Choroid plexus epithelial cell (primary cell): Measurements from ENCODE around the gene SNRPD2.

Source experiments
- DNase-seq: peaks from one replicate; pipeline ENCODE4 v3.0.0-alpha.2; 2010; ENCODE audit warnings: low read depth
- H3K4me3 ChIP-seq: 2 replicates; pipeline ENCODE4 v1.5.1; 2011; ENCODE audit warnings: low read depth, mild to moderate bottlenecking, control low read depth, low read length, moderate library complexity
- CTCF ChIP-seq: conservative IDR thresholded peaks from 2 replicates; pipeline ENCODE4 v1.5.1; 2011; ENCODE audit warnings: low read depth, mild to moderate bottlenecking, control low read depth, inconsistent platforms, low read length, moderate library complexity

The SNRPD2 gene

GRCh38 chr19:45711851-45712698, 20.3 kb upstream of the SNRPD2 start:
- no peak for DNase-seq
- H3K4me3 ChIP-seq: no peak overlapping the region
- no peak for TF ChIP-seq CTCF

- TF ChIP-seq CTCF: no peak
- H3K4me3 ChIP-seq: no peak overlapping the region
- no peak for DNase-seq
Observed at GRCh38 chr19:45710356-45711130, 18.8 kb upstream of the SNRPD2 start.

GRCh38 chr19:45705710-45706415, 14.1 kb upstream of the SNRPD2 start:
- no peak overlapping the region for H3K4me3 ChIP-seq
- TF ChIP-seq CTCF: no peak
- no peak for DNase-seq

GRCh38 chr19:45705115-45705514, 13.4 kb upstream of the SNRPD2 start:
- no peak for TF ChIP-seq CTCF
- H3K4me3 ChIP-seq: no peak overlapping the region
- no peak for DNase-seq

GRCh38 chr19:45701676-45702075, 9.9 kb upstream of the SNRPD2 start:
- TF ChIP-seq CTCF: no peak
- no peak overlapping the region for H3K4me3 ChIP-seq
- no peak for DNase-seq

- TF ChIP-seq CTCF: peak; percentile 92
- H3K4me3 ChIP-seq: peak overlapping the region; percentile 78
- peak; percentile 74 for DNase-seq
Observed at GRCh38 chr19:45693106-45693788, 1.5 kb upstream of the SNRPD2 start.
